ENCODE results near the gene QSER1.
"Not testable (repeated sequence)": the region's sequence is repeated elsewhere in the genome, so short reads cannot be mapped to it uniquely, and the experiment has no call there.

The QSER1 gene

DNA sequence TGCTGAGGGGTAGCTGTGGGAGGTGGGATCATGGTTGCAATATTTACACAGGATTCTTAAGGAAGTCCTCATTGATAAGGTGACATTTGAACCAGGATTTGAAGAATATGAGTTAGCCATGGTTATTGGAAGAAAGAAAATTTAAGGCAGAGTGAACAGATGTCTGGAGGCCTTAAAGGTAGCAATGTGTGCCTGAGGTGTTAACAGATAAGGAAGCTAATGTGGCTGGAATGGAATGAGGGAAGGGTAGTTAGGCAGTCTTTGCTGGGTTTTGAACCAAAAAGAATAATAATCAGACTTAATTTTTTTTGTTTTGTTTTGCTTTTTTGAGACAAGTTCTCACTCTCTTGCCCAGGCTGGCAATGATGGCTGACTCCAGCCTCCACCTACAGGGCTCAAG, 113.4 kb downstream of the QSER1 start:
- DNase-seq, result no peak

DNA sequence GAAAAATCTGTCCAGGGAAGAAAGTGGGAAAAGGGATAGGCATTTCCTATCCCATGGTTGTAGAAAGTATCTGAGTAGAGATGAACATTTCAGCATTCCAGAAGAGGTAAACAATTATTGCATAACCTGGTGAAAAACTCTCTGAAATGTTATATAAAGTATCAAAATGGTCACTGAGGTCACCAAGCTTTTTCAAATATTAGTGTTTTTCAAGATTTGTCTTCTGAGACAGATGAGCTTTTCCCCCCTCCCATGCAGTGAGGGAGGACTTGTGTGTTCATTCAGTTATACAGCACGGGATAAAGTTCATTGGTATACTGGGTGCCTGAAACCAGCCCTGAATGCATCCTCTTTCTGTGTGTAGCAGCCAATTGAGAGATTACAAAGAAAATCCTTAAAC, 121.1 kb downstream of the QSER1 start:
- DNase-seq, result no peak

DNA sequence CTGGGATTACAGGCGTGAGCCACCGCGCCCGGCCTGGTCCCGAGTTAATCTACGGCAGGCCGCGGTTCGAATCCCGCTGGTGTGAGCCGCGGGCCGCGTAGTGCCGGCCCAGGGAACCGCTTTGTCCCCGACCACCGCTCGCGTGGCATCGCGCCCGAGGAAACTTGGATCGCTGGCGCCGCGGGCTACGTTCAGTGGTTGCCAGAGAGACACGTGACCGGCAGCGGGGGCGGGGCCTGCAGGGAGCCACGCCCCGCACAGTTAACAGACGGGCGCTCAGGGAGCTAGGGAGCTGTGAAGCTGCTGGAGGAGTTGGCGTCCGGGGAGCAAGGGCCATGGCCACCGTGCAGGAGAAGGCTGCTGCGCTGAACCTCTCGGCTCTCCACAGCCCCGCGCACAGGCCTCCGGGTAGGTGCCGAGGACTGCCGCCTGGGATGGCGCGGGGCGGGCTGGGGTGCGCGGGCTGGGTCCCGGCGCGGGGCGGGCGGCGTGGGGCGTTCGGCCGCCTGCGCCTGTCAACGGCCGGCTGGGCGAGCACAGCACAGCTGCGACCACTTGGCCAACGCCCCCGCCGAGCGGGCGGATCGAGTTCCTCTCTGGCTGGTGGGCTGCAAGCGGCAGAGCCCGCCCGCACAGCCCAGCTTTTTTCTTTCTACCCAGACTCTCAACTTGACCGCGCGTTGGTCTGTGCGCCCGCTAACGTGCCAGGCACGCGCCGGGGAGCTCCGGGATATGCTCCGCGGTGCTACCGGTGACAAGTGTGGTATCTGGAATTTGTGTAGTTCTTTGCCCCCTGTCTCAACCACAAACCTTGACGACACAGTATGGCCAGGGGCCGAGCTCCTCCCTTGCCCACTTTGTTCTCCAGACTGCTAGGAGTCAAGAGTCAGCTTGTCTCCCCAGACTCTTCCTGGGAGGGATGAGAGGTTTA, 123.3 kb downstream of the QSER1 start, which contains the start of gene DEPDC7:
Gene DEPDC7 (plus strand): TSS at position 258 of the 931 bp plus-strand sequence. CDS start 78 bp downstream, at position 336.
- peak; percentile 82 for DNase-seq

DNA sequence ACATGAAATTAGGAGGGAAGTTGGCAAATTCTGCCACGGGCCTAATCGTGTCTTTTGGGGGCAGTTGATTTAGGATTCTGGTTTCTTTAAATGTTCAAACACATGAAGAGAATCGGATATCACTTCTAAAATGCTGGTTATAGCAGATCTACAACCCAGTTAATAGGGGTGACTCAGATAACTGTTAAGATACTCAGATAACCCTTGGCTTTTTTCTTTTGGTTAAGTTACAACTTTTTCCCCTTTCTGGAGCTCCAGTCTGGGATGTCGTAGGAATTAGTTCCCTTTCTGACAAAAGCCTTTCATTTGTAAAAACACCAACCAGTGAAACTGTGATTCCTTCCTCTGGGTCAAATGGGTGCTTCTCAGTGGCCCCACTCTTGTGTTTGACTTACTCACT, 124.0 kb downstream of the QSER1 start:
- no peak for DNase-seq

DNA sequence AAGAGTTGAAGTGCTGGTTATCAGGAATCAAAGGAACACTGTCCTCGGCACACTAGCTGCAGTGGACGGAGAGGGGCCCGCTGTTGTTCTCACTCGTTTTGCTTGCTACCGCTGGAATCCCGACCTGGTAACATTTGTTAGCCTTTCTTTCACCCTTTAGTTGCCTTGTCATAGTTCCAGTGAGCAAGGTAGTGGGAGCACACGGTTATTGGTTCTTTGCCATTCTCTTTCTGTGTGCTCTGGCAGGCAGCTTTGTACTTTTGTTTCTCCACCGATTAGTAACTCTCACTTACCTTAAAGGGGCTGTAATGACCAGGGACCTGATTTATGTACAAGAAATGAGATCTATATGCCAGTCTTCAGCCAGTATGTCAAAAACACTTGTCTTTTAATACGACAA, 124.9 kb downstream of the QSER1 start:
- DNase-seq, result no peak

DNA sequence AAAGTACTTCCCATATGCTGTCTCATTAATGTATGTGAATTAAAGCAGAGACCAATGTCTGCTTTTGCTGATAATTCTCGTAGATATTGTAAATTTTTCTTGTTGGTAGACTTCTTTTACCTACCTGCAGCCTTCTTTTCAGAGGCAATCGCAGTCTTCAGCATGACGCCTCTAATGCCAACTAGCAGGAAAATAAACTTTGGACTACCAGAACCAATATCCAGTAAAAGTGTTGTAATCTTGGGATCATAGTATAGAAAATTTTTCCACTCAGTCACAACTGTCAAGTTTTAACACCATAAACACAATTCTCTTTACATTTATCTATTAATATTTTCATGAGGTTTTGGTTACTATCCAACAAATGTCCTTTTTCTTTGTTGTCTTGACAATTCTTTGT, 125.4 kb downstream of the QSER1 start:
- DNase-seq, result no peak

DNA sequence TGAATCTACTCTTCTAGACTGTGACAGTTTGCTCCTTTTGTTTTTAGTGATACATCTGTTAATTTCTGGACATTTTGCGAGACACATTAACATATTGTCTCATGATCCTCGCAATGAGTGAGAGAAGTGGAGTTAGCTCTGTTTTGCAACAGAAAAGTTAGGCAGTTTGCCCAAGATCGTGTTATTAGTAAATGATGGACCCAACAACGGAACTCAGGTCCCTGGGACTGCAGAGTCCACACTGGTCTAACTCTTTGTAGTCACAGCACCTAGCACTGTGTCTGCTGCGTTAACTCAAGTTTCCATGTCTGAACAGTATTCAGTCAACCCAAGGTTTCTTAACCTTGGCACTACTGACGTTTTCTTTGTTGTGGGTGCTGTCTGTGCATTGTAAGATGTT, 126.2 kb downstream of the QSER1 start:
- no peak for DNase-seq

DNA sequence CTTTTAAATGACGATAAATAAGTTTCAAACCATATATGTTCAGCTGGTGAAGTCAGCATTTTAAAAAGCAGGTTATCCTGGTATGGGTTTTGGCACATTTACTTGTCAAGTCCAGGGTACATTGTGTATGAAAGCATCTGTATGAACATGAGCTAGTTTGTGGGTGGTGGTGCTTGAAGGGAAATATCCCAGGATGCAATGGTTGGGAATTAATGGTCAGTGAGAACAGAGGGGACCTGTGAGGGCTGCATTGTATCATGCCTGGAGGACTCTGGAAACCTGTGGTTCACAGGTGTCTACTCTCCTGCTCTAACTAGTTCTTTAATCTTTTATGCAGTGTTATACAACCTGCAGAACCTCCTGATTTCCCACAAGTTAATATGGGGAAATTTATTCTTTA, 128.9 kb downstream of the QSER1 start:
- DNase-seq, result no peak

DNA sequence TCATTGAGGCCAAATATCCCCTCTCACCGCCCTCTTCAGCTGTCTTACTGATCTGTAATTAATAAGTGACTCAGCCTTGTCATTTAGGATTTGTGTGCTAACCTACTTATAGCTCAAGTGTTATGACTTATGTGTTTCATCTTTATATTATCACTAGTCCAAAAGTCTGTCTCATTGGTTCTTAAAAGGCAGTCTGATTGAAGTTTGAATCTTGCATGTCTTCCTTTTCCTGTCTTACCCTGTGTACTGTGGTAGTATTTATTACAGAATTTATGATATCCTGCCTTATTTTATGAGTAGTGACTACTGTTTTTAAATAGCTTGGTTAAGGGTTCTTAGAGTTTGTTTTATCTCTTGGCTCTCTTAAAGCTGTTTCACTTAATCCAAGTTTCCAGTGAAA, 129.3 kb downstream of the QSER1 start:
- DNase-seq, result no peak

DNA sequence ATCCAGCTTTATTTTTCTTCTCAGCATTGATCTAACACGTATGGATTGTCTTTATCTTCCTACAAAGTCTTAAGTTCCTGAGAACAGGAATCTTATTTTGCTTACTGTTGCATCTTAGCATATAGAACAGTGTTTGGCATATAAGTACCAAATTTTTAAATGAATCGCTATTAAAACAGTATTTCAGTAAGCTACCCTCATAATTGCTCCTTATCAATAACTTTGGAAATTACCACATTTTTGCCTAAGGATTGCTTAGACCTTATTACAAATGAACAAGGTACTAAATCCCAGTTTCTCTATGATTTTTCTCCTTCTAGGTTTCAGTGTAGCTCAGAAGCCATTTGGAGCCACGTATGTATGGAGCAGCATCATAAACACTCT, 132.7 kb downstream of the QSER1 start:
- no peak for DNase-seq

DNA sequence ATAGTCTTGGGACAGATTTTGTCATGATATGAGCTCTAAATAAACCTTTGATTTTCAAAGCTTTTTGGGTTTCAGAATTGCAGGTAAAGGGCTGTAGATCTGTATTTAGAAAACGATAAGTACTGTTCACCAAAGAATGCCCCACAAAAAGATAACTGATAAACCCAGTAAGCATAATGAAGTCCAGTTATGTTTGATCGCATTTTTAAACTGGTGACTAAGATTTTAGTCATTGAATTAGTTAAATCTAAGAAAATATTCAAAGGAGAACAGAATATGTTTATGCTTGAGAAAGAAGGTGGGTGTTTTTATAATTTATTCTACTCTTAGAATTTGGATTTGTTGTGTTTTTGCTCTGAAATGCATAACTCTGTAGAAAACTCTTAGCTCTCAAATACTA, 134.6 kb downstream of the QSER1 start:
- no peak for DNase-seq

DNA sequence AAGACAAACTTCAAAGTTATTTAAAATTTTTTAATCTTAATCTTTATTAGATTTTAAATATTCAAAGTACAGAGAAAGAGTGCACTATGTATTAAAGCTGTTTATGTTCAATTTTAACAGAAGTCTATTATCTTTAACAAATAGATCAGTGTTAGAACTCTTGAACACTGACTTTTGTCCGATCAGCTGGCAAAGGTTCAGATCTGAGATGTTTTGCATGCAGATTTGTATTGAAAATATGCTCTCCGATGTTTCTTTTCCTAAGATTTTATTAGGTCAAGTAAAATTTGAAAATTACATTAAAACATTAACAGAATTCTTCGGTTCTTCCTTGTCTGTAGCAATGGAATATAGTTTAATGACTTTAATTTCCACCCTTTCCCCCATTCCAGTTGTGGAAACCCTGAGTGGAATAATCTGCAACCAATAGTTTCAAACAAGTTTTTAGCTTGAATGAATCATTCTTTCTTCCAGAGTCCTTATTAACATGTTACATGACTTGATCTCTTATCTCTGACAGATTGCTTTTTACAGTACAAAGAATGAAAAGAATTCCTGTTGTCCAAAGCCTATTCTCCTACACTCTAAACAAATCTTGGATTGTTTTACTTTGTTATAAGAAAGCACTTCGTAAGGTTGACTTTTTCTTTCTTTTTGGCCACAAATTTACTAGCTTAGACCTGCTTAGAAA, 135.4 kb downstream of the QSER1 start:
- DNase-seq, result no peak

DNA sequence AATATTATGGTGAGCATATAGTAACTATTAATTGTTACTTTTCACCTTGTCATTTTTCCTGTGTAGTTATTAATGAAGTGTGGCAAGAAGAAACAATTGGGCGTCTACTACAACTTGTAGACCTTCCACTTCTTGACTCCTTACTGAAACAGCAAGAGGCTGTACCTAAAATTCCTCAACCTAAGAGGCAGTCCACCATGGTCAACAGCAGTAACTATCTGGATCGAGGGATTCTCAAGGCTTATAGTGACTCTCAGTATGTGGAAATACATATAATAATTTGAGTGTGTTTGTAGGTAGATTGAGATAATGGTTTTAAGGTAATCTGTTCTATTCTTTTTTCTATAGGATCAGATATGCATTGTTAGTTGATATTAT, 135.9 kb downstream of the QSER1 start:
- DNase-seq, result no peak

DNA sequence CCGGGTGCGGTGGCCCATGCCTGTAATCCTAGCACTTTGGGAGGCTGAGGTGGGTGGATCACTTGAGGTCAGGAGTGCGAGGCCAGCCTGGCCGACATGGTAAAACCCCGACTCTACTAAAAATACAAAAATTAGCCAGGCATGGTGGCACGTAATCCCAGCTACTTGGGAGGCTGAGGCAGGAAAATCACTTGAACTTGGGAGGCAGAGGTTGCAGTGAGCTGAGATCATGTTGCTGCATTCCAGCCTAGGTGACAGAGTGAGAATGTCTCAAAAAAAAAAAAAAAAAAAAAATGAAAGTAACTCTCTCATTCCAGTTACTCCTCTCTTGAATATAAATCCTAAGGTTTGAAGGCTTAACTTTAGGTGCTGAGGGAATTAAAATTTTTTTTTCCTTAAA, 136.6 kb downstream of the QSER1 start:
- DNase-seq, result not testable (repeated sequence)

Measured in activated CD8-positive, alpha-beta memory T cell treated with anti-CD3 and anti-CD28 coated beads, Interleukin-2, amount 50 U/mL, for 4 hours (primary cell).